Activated CD4-positive, alpha-beta T cell treated with anti-CD3 and anti-CD28 coated beads, Interleukin-2, amount 10 ng/mL, durations not matched to agents 7 days and 5 days (primary cell): ENCODE data around the gene INPP5J. TPM values are rescaled to one million over a fixed set of nuclear protein-coding genes. Genes with fewer than 3 reads are reported as not detected.

Experiments used
- CTCF ChIA-PET: fragments of 350-600 bp; sonication (Branson Sonifier 250); formaldehyde crosslinking; loops from one replicate; lab custom pipeline; 2021; ENCODE audit warnings: antibody characterized with exemption; lab: Charles Lee
- POLR2A ChIA-PET: fragments of 350-600 bp; sonication (Branson Sonifier 250); formaldehyde crosslinking; loops from one replicate; lab custom pipeline; 2021; ENCODE audit warnings: antibody characterized with exemption; lab: Charles Lee
- DNase-seq: peaks from one replicate; pipeline ENCODE4 v3.0.0-alpha.2; 2020
- H3K27ac Mint-ChIP-seq: one replicate; pipeline ENCODE4 v1.8.0; 2021; ENCODE audit warnings: mild to moderate bottlenecking, moderate library complexity, mixed read lengths
- H3K27me3 Mint-ChIP-seq: one replicate; pipeline ENCODE4 v1.8.0; 2021; ENCODE audit warnings: mixed read lengths
- H3K36me3 Mint-ChIP-seq: one replicate; pipeline ENCODE4 v1.8.0; 2021; ENCODE audit warnings: low read depth, mixed read lengths
- H3K4me1 Mint-ChIP-seq: one replicate; pipeline ENCODE4 v1.8.0; 2021; ENCODE audit warnings: mixed read lengths
- H3K4me3 Mint-ChIP-seq: one replicate; pipeline ENCODE4 v1.8.0; 2021; ENCODE audit warnings: mild to moderate bottlenecking, moderate library complexity, mixed read lengths
- H3K9me3 Mint-ChIP-seq: one replicate; pipeline ENCODE4 v1.8.0; 2021; ENCODE audit warnings: mixed read lengths
- total RNA-seq, 2 experiments: library from RNA; stranded (reverse); gene quantifications; one replicate each; pipeline ENCODE4 v1.2.3, GENCODE V29; 2021

The INPP5J gene
- total RNA-seq, 2 experiments from 2014 or later: not detected

DNA sequence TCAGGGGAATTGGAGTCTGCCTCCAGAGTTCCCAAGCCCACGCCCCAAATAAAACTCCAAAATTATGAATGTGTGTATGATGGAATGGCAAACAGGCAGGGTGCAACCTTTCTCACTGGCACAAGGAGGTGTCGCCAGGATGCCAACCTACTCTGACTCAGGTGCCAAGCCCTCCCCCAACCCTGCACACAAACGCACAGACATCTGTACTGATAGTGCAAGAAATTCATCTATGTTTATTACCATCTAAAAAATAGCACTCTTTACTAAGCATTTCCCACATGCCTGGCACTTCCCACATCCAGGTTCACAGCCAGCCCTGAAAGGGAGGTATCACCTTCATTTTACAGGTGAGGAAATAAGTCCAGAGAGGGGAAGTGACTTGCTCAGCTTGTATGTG lies 16.3 kb downstream of the INPP5J start:
- Mint-ChIP-seq H3K9me3 (no peaks in the 10 kb centered on the region), H3K4me1 (peaks cover 2% of the 10 kb centered on the region), H3K36me3 (no peaks in the 10 kb centered on the region), H3K4me3 (no peak overlapping the region), H3K27ac (no peak overlapping the region), H3K27me3 (peaks cover 2% of the 10 kb centered on the region)
- ChIA-PET POLR2A (no interaction called here), CTCF (no interaction called here)
- no peak for DNase-seq

DNA sequence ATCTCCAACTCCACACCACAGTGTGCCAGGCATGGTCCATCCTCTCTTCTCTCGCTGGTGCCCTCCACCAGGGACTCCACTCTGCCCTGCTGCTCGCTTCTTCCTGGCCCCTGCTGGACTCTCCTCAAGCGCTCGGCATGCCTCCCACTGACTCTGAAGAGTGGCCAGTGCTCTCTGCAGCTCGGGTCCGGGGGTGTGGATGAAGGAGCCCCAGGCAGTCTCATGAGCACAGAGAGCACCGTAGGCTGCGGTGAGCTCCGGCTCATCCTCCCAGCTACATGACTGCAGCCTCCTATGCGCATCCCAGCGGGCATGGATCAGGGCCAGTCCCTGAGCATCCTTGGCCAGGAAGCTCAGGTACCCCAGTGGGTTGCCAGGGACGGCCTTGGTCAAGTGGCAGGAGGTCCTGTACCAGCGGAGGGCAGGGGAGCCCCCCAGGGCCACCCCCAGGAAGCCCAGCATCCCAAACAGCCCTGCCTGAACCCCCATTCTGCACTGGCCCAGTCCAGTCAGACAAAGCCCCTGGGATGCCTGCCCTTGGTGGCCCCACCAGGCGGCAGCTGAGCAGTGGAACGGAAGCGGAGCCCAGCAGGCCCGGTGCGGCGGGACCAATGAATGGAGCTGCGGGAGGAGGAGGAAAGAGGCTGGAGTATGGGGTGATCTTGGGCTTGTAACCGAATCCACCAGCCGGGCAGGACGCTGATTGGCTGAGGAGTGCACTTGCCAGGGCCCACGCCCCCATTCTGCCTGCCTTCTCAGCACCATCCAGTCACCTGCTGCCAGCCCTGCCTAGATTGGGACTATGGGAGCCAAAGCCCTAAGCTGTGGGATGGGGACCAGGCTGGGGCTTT lies 17.3 kb downstream of the INPP5J start, which contains the start of gene PLA2G3:
TSS of gene PLA2G3 (minus strand) at position 643 of the 851 bp plus-strand sequence. CDS start at position 489, 154 bp downstream.
- Mint-ChIP-seq H3K27me3 (peaks cover 2% of the 10 kb centered on the region), H3K4me3 (no peak within 1 kb of the TSS), H3K27ac (no peak within 1 kb of the TSS), H3K4me1 (peaks cover 11% of the 10 kb centered on the region), H3K36me3 (no peaks in the 10 kb centered on the region), H3K9me3 (peaks cover 6% of the 10 kb centered on the region)
- no peak for DNase-seq
- ChIA-PET POLR2A (no interaction called here), CTCF (interaction anchor here (1.3 to 1.5 kb wide), 2 partner anchors 11 to 12 kb away, joined by 3 to 4 read pairs; no protein-coding TSS in a partner anchor)

DNA sequence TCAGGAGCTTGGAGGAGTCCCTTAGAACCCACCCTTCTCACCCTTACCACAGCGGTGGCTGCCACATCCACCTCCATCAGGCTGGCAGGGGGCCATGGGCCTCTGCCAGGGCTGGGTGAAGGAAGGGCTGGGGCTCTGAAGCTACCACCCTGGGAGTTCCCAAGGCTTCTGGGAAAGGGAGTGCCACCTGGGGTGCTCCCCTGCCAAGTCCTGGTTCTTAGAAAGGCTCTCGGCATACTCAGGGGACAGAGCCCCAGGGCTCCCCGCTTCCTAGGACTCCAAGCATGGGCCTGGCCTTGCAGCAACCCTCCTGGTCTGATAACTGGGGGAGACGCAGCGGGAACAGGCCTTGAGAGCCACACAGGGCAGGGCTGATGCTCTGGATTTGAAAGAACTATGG lies 18.0 kb downstream of the INPP5J start:
- POLR2A ChIA-PET: no interaction called here
- Mint-ChIP-seq H3K9me3 (peaks cover 7% of the 10 kb centered on the region), H3K4me1 (peaks cover 11% of the 10 kb centered on the region), H3K27ac (no peak overlapping the region), H3K27me3 (peaks cover 2% of the 10 kb centered on the region), H3K4me3 (no peak overlapping the region), H3K36me3 (no peaks in the 10 kb centered on the region)
- CTCF ChIA-PET: interaction anchor here (1.3 to 1.5 kb wide), 2 partner anchors 10 to 13 kb away, joined by 3 to 4 read pairs; no protein-coding TSS in a partner anchor
- DNase-seq: no peak

DNA sequence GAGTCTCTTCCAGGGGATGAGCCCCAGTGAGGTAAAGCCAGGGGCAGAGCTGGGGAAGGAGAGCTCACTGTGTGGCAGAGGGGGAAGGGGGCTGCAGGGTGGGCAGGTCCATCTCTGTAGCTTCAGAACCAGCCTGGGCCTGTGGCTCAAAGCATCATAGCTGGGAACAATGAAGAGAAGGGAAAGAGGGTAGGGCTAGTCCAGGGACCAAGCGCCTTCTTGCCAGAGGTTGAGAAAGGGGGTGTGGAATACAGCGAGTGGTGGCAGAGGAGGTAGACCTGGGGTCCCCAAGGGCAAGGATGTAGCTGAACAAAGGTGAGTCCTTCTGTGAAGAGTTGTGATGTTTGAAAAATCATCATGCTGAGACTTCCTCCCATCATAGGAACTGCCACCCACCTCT lies 18.8 kb downstream of the INPP5J start:
- Mint-ChIP-seq H3K9me3 (peaks cover 7% of the 10 kb centered on the region), H3K27ac (peak overlapping the region; percentile 9), H3K4me1 (peaks cover 11% of the 10 kb centered on the region), H3K4me3 (no peak overlapping the region), H3K27me3 (peaks cover 2% of the 10 kb centered on the region), H3K36me3 (no peaks in the 10 kb centered on the region)
- ChIA-PET CTCF (interaction anchor here (0.6 to 1.3 kb wide), 3 partner anchors 9 to 222 kb away, joined by 3 to 4 read pairs (median 3); no protein-coding TSS in a partner anchor), POLR2A (no interaction called here)
- DNase-seq: no peak

- Mint-ChIP-seq H3K27me3 (peaks cover 2% of the 10 kb centered on the region), H3K4me1 (peaks cover 11% of the 10 kb centered on the region), H3K27ac (no peak overlapping the region), H3K36me3 (no peaks in the 10 kb centered on the region), H3K9me3 (peaks cover 7% of the 10 kb centered on the region), H3K4me3 (no peak overlapping the region)
- no peak for DNase-seq
- CTCF ChIA-PET: interaction anchor here (1.1 to 2.0 kb wide), 2 partner anchors 11 to 14 kb away, joined by 3 to 6 read pairs; no protein-coding TSS in a partner anchor
- POLR2A ChIA-PET: no interaction called here
These were observed 19.5 kb downstream of the INPP5J start for GRCh38 chr22:31142285-31142684.

GRCh38 chr22:31143038-31143437 lies 20.3 kb downstream of the INPP5J start:
- Mint-ChIP-seq H3K4me1 (peaks cover 11% of the 10 kb centered on the region), H3K27ac (no peak overlapping the region), H3K4me3 (no peak overlapping the region), H3K27me3 (peaks cover 2% of the 10 kb centered on the region), H3K9me3 (peaks cover 7% of the 10 kb centered on the region), H3K36me3 (no peaks in the 10 kb centered on the region)
- POLR2A ChIA-PET: no interaction called here
- no peak for DNase-seq
- CTCF ChIA-PET: interaction anchor here (0.6 to 2.0 kb wide), 2 partner anchors 11 to 260 kb away, joined by 3 to 6 read pairs; no protein-coding TSS in a partner anchor

DNA sequence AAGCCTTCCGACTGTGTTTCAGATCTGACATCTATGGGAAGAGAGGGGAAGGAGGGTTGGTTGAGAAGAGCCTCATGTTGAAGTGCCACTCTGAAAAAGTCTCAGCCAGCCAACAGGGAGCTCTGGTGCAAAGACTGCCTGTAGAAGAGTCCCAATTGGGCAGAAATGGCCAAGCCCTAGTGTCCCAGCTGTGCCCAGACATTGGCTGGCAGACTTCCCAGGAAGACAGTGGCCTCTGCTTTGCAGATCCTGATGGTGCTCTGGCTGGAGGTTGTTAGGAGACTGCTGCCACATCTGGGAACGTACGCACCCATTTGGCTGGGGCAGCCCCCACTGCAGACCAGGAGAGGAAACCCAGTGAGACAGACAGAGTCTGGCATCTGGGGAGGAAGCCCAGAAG lies 20.8 kb downstream of the INPP5J start:
- DNase-seq: no peak
- ChIA-PET POLR2A (interaction anchor here (0.6 kb wide), 1 partner anchor 28 kb away, joined by 11 read pairs; no protein-coding TSS in a partner anchor), CTCF (interaction anchor here (1.2 to 2.0 kb wide), 2 partner anchors 10 to 59 kb away, joined by 3 to 6 read pairs; no protein-coding TSS in a partner anchor)
- Mint-ChIP-seq H3K4me1 (peaks cover 11% of the 10 kb centered on the region), H3K27ac (no peak overlapping the region), H3K4me3 (no peak overlapping the region), H3K27me3 (peaks cover 2% of the 10 kb centered on the region), H3K36me3 (no peaks in the 10 kb centered on the region), H3K9me3 (peaks cover 7% of the 10 kb centered on the region)

DNA sequence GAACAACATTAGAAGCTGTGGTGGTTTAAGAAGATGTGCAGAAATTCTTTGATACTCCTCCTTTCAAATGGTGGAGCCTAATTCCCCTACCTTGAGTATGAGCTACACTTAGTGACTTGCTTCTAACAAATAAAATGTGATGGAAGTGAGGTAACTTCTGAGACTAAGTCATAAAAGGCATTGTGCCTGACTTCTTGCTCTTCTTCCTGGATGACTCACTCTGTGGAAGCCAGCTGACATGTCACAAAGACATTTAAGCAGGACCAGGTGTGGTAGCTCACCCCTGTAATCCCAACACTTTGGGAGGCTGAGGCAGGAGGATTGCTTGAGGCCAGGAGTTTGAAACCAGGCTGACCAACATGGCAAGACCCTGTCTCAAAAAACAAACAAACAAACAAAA lies 21.5 kb downstream of the INPP5J start:
- no peaks in the 10 kb centered on the region for H3K36me3 Mint-ChIP-seq
- CTCF ChIA-PET: interaction anchor here (1.2 to 2.0 kb wide), 2 partner anchors 10 to 60 kb away, joined by 3 to 6 read pairs; no protein-coding TSS in a partner anchor
- H3K4me1 Mint-ChIP-seq: peaks cover 11% of the 10 kb centered on the region
- no peak overlapping the region for H3K4me3 Mint-ChIP-seq
- H3K27ac Mint-ChIP-seq: no peak overlapping the region
- H3K9me3 Mint-ChIP-seq: peaks cover 7% of the 10 kb centered on the region
- peaks cover 2% of the 10 kb centered on the region for H3K27me3 Mint-ChIP-seq
- POLR2A ChIA-PET: interaction anchor here (0.6 kb wide), 1 partner anchor 28 kb away, joined by 11 read pairs; no protein-coding TSS in a partner anchor
- no peak for DNase-seq

GRCh38 chr22:31148488-31148887 lies 25.7 kb downstream of the INPP5J start:
- no peak overlapping the region for H3K27ac Mint-ChIP-seq

DNA sequence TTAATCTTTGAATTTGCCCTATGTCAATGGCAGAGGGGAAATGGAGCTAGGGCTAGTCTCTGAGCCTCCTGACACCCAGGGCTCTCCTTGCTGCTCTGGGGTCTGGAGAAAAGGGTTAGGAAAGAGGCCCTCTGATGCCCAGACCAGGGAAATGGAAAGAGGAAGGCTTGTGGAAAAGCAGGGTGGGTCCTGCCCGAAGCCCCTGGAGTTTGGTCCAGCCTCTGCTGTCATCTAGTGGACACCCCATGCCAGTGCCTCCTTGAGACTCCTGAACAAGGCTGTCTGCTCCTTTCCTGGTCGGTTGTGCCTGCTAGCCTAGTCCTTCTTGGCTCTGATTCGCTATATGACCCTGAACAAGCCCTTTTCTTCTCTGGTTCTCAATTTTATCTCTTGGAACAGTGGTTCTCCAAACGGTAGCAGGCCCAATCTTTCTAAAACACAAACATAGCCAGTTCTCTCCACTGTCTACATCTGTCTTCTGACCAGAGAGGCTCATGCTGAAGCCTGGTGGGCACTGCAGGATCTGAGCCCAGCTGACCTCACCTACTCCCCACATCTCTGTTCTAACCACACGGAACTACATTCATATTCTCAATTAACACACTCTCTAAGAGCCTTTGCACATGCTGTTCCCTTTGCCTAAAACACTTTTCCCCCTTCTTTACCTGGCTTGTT lies 26.3 kb downstream of the INPP5J start:
- H3K9me3 Mint-ChIP-seq: peaks cover 7% of the 10 kb centered on the region
- ChIA-PET POLR2A (no interaction called here), CTCF (interaction anchor here (1.0 kb wide), 1 partner anchor 8 kb away, joined by 4 read pairs; no protein-coding TSS in a partner anchor)
- no peaks in the 10 kb centered on the region for H3K36me3 Mint-ChIP-seq
- peak; percentile 36 for DNase-seq
- peaks cover 9% of the 10 kb centered on the region for H3K4me1 Mint-ChIP-seq
- no peak overlapping the region for H3K4me3 Mint-ChIP-seq
- H3K27ac Mint-ChIP-seq: no peak overlapping the region
- H3K27me3 Mint-ChIP-seq: no peaks in the 10 kb centered on the region

More at GRCh38 chr22:31148488-31148887, 25.7 kb downstream of the INPP5J start:
- Mint-ChIP-seq H3K27me3 (no peaks in the 10 kb centered on the region), H3K9me3 (peaks cover 7% of the 10 kb centered on the region), H3K4me3 (no peak overlapping the region), H3K36me3 (no peaks in the 10 kb centered on the region), H3K4me1 (peaks cover 11% of the 10 kb centered on the region)
- ChIA-PET CTCF (interaction anchor here (0.7 to 1.0 kb wide), 2 partner anchors 9 to 36 kb away, joined by 3 to 4 read pairs; no protein-coding TSS in a partner anchor), POLR2A (no interaction called here)
- DNase-seq: no peak

- H3K27me3 Mint-ChIP-seq: no peaks in the 10 kb centered on the region
- no peak overlapping the region for H3K4me3 Mint-ChIP-seq
- no peaks in the 10 kb centered on the region for H3K36me3 Mint-ChIP-seq
- no peak for DNase-seq
- POLR2A ChIA-PET: no interaction called here
- H3K9me3 Mint-ChIP-seq: no peaks in the 10 kb centered on the region
- H3K4me1 Mint-ChIP-seq: no peaks in the 10 kb centered on the region
- CTCF ChIA-PET: interaction anchor here (0.8 to 1.4 kb wide), 2 partner anchors 10 to 66 kb away, joined by 3 to 4 read pairs; no protein-coding TSS in a partner anchor
- no peak overlapping the region for H3K27ac Mint-ChIP-seq
These were observed 27.8 kb downstream of the INPP5J start for GRCh38 chr22:31150615-31151014.

DNA sequence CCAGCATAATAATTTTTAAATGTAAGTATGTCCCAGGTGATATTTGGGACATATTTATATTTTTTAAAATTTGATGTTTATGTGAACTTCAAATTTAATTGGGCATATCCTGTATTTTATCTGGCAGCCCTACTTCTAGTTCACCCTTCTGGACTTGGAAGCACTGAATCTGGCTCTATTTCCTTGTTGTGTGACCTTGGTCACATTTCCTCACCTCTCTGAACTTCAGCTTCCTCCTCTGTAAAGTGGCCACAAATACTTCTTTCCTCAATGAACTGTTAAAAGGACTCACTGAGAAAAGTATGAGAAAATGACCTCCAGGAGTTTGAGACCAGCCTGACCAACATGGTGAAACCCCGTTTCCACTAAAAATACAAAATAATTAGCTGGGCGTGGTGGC lies 29.1 kb downstream of the INPP5J start:
- no peaks in the 10 kb centered on the region for H3K27me3 Mint-ChIP-seq
- H3K4me1 Mint-ChIP-seq: no peaks in the 10 kb centered on the region
- POLR2A ChIA-PET: no interaction called here
- H3K9me3 Mint-ChIP-seq: no peaks in the 10 kb centered on the region
- CTCF ChIA-PET: no interaction called here
- H3K4me3 Mint-ChIP-seq: no peak overlapping the region
- DNase-seq: no peak
- no peaks in the 10 kb centered on the region for H3K36me3 Mint-ChIP-seq
- no peak overlapping the region for H3K27ac Mint-ChIP-seq
